ENCODE results near the gene HDLBP. TPM values are rescaled to one million over a fixed set of nuclear protein-coding genes. Genes with fewer than 3 reads are reported as not detected.

Gene HDLBP
- total RNA-seq, 1 donor from 2014 or later: 326 TPM

GRCh38 chr2:241178961-241179360, 136.5 kb downstream of the HDLBP start:
- DNase-seq (ENCODE audit: low read depth): no peak
- H3K4me3 ChIP-seq (ENCODE audit: low read depth, low read length): no peak overlapping the region
- TF ChIP-seq, protein P1, sequence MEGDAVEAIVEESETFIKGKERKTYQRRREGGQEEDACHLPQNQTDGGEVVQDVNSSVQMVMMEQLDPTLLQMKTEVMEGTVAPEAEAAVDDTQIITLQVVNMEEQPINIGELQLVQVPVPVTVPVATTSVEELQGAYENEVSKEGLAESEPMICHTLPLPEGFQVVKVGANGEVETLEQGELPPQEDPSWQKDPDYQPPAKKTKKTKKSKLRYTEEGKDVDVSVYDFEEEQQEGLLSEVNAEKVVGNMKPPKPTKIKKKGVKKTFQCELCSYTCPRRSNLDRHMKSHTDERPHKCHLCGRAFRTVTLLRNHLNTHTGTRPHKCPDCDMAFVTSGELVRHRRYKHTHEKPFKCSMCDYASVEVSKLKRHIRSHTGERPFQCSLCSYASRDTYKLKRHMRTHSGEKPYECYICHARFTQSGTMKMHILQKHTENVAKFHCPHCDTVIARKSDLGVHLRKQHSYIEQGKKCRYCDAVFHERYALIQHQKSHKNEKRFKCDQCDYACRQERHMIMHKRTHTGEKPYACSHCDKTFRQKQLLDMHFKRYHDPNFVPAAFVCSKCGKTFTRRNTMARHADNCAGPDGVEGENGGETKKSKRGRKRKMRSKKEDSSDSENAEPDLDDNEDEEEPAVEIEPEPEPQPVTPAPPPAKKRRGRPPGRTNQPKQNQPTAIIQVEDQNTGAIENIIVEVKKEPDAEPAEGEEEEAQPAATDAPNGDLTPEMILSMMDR (conservative IDR thresholded peaks at IDR 0.05; ENCODE audit: low read depth, low read length): no peak

DNA sequence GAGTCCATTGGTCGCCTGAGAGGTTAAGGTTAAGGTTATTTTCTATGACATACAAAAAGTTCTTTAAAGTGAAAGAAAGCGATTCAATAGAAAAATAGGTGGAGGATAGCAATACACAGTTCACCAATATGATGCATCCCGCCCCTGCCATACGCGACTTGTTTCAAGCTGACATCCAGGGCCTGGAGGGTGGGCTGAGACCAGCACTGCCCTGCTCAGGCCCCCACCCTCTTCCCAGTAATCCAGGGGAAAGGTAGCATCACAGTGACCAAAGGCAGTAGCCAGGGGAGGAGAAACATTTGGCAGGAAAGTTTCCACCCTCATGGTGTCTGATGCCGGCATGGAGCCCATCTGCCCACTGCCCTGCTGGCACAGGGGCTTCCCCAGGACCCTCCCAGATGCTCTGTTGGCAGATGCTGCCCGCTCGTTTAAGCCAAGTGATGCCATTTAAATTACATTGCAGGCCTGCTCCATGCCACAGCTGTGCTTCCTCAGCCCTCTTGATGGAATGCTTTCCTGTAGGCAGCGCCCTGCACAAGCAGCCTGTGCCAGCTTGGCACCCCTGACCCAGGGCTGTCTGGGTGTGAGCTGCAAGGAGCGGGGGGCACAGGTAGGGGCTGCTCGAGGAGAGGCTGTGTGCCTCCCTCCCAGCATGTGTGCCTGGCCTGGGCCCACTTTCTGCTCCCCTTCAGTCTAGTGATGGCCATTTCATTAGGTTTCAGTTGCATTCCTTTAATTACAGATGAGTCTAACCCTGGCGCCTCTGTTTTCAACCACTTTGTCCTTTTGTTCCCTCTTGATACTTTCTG, 137.7 kb downstream of the HDLBP start:
- no peak for DNase-seq (ENCODE audit: low read depth)
- TF ChIP-seq, protein P1 (conservative IDR thresholded peaks at IDR 0.05; ENCODE audit: low read depth, low read length): no peak
- no peak overlapping the region for H3K4me3 ChIP-seq (ENCODE audit: low read depth, low read length)

Other genes with a start within 250 kb of the HDLBP start
- 9.7 and 33.8 TPM in 2 replicates for gene MTERF4, start 213.4 kb downstream of the HDLBP start, total RNA-seq
- 10.0 and 15.5 TPM in 2 replicates for gene PASK, start 166.2 kb downstream of the HDLBP start, total RNA-seq
- 57.7 and 75.6 TPM in 2 replicates for gene PPP1R7, start 165.2 kb downstream of the HDLBP start, total RNA-seq
- gene ANO7, start 127.0 kb downstream of the HDLBP start, total RNA-seq: 1.2 and 2.8 TPM in 2 replicates
- 299 and 366 TPM in 2 replicates for gene SEPTIN2, start 253 bp upstream of the HDLBP start, total RNA-seq
- gene FARP2, start 40.6 kb upstream of the HDLBP start, total RNA-seq: 34.2 and 43.3 TPM in 2 replicates
- 256 and 264 TPM in 2 replicates for gene STK25, start 192.9 kb upstream of the HDLBP start, total RNA-seq
- gene BOK, start 243.1 kb upstream of the HDLBP start, total RNA-seq: 76.7 and 83.3 TPM in 2 replicates

All from epithelial cell of proximal tubule (primary cell).